Smooth muscle cell (in vitro differentiated cells): Measurements from ENCODE around the gene CLRN2. TPM values are rescaled to one million over a fixed set of nuclear protein-coding genes. Genes with fewer than 3 reads are reported as not detected.

Experiments used
- DNase-seq: peaks from one replicate; lab custom pipeline; 2025; ENCODE audit not compliant: unreplicated experiment; lab: John Stamatoyannopoulos, UW
- H2AFZ ChIP-seq: fragments of 200-600 bp; sonication (generic); 2 replicates; pipeline ENCODE4 v1.6.0; 2016; ENCODE audit warnings: antibody characterized with exemption, low read depth, mild to moderate bottlenecking
- H3F3A ChIP-seq: fragments of 200-600 bp; sonication (generic); 2 replicates; pipeline ENCODE4 v1.6.0; 2017; ENCODE audit warnings: antibody characterized with exemption, low read depth
- H3K27ac ChIP-seq: fragments of 200-600 bp; sonication (generic); 2 replicates; pipeline ENCODE4 v1.5.1; 2016; ENCODE audit warnings: low read depth, mild to moderate bottlenecking
- H3K27me3 ChIP-seq: fragments of 200-600 bp; sonication (generic); 2 replicates; pipeline ENCODE4 v1.6.1; 2016; ENCODE audit warnings: low read depth, mild to moderate bottlenecking
- H3K36me3 ChIP-seq: fragments of 200-600 bp; sonication (generic); 2 replicates; pipeline ENCODE4 v1.5.1; 2016; ENCODE audit warnings: low read depth
- H3K4me1 ChIP-seq: fragments of 200-600 bp; sonication (generic); 2 replicates; pipeline ENCODE4 v1.5.1; 2016; ENCODE audit warnings: low read depth
- H3K4me2 ChIP-seq: fragments of 200-600 bp; sonication (generic); 2 replicates; pipeline ENCODE4 v1.6.0; 2016; ENCODE audit warnings: mild to moderate bottlenecking
- H3K4me3 ChIP-seq: fragments of 200-600 bp; sonication (generic); 2 replicates; pipeline ENCODE4 v1.5.1; 2016; ENCODE audit warnings: mild to moderate bottlenecking
- H3K79me2 ChIP-seq: fragments of 200-600 bp; sonication (generic); 2 replicates; pipeline ENCODE4 v1.6.0; 2016; ENCODE audit warnings: low read depth, mild to moderate bottlenecking
- H3K9ac ChIP-seq: fragments of 200-600 bp; sonication (generic); 2 replicates; pipeline ENCODE4 v1.6.0; 2016; ENCODE audit warnings: low read depth
- H3K9me3 ChIP-seq: fragments of 200-600 bp; sonication (generic); replicated peaks from 2 replicates; pipeline ENCODE4 v1.5.1; 2016; ENCODE audit warnings: low read depth
- H4K20me1 ChIP-seq: fragments of 200-600 bp; sonication (generic); 2 replicates; pipeline ENCODE4 v1.6.0; 2016; ENCODE audit warnings: low read depth
- CTCF ChIP-seq: fragments of 200-600 bp; sonication (generic); IDR thresholded peaks from 2 replicates; pipeline ENCODE4 v1.5.1; 2017; ENCODE audit warnings: borderline replicate concordance, mild to moderate bottlenecking, antibody characterized with exemption; ENCODE audit not compliant: insufficient read depth, poor library complexity, severe bottlenecking
- WGBS: methylation state at CpG from one replicate; pipeline ENCODE4 v1.1.7; 2016; ENCODE audit warnings: low lambda C conversion rate; 5-methylcytosine and 5-hydroxymethylcytosine counted together
- polyA plus RNA-seq: library from polyadenylated mRNA; unstranded; fragments of >200 nt; fragmentation: Nextera tagmentation; extraction: Ambion mirVana; gene quantifications from 2 replicates; pipeline ENCODE4 v1.2.1, GENCODE V29; 2016
- total RNA-seq: library from RNA; depleted of rRNA; stranded (reverse); fragments of >200 nt; gene quantifications from 2 replicates; pipeline ENCODE4 v1.2.3, GENCODE V29; 2014

Gene CLRN2
- total and polyA plus RNA-seq, 2 experiments from 2014 or later: not detected

DNA sequence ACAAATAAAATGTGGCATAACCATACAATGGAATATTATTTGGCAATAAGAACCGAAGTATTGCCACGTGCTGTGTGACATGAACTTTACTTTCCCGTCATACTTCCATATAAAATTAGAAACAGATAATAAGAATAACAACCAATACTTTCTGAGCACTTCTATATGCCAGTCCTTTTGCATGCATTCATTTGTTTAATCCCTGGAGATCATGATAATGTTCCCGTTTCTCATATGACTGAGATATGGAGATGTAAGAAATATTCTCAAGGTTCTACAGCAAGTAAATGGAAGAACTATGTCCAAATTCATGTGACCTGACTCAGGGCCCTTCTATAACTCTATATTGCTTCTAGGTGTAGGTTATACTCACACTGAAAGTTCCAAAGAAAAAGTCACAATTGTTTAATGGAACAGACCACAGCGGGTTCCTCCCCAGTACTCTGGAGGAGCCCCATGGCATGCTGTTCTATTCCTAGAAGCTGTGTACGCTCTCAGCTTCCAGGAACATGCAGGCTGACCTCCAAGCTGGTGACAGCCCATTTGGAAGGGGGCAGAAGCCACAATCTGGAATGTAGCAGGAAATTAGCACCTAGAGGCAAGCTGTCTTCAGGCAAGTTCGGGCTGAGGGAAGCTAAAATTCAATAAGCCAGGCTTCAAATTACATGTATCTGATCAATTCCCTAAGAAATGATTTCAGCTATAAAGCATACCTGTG lies 34.6 kb upstream of the CLRN2 start:
- Histone ChIP-seq H2AFZ (no peak overlapping the region), H3K4me2 (no peak overlapping the region), H3K36me3 (no peaks in the 10 kb centered on the region), H3K4me1 (no peaks in the 10 kb centered on the region), H3K9me3 (no peaks in the 10 kb centered on the region), H3K9ac (no peak overlapping the region), H3K27ac (no peak overlapping the region), H3K27me3 (no peaks in the 10 kb centered on the region), H3K79me2 (no peaks in the 10 kb centered on the region), H3K4me3 (no peak overlapping the region), H3F3A (no peaks in the 10 kb centered on the region), H4K20me1 (no peaks in the 10 kb centered on the region)
- DNase-seq: no peak
- WGBS: 89% methylated on average over 7 of the region's 7 CpGs
- TF ChIP-seq CTCF: no peak

GRCh38 chr4:17480955-17481354 lies 34.0 kb upstream of the CLRN2 start:
- no peaks in the 10 kb centered on the region for H3K9me3 ChIP-seq
- no peak overlapping the region for H3K4me3 ChIP-seq
- no peaks in the 10 kb centered on the region for H4K20me1 ChIP-seq
- 94% methylated on average over 2 of the region's 2 CpGs for WGBS
- H3K4me1 ChIP-seq: no peaks in the 10 kb centered on the region
- H2AFZ ChIP-seq: no peak overlapping the region
- no peaks in the 10 kb centered on the region for H3K36me3 ChIP-seq
- no peaks in the 10 kb centered on the region for H3F3A ChIP-seq
- H3K79me2 ChIP-seq: no peaks in the 10 kb centered on the region
- TF ChIP-seq CTCF: no peak
- H3K27me3 ChIP-seq: no peaks in the 10 kb centered on the region
- H3K9ac ChIP-seq: no peak overlapping the region
- no peak for DNase-seq
- H3K4me2 ChIP-seq: no peak overlapping the region
- no peak overlapping the region for H3K27ac ChIP-seq

DNA sequence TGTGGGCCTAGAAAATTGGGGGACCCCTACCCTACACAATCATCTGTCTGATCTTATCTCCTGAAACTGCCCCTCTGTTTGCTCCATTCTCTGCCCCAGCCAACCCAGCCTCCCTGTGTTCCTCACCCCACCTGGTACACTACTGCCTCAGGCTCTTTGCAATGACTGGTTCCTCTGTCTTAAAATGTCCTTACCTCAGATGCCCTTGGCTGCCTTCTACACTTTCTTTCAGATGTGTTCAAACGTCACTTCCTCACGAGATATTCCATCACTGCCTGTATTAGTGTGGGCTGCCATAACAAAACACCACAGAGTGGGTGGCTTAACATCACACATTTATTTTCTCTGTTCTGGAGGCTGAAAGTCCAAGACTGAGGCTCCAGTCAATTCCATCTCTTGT lies 32.2 kb upstream of the CLRN2 start:
- 91% methylated on average over 2 of the region's 2 CpGs for WGBS

More for the DNA sequence above, 32.2 kb upstream of the CLRN2 start:
- Histone ChIP-seq H2AFZ (no peak overlapping the region), H3K9ac (no peak overlapping the region), H3K79me2 (no peaks in the 10 kb centered on the region), H3K27me3 (no peaks in the 10 kb centered on the region), H3K4me3 (no peak overlapping the region), H3K4me2 (no peak overlapping the region), H3K36me3 (peaks cover 7% of the 10 kb centered on the region), H3K27ac (no peak overlapping the region), H3K9me3 (no peaks in the 10 kb centered on the region), H3K4me1 (no peaks in the 10 kb centered on the region), H4K20me1 (no peaks in the 10 kb centered on the region), H3F3A (no peaks in the 10 kb centered on the region)
- TF ChIP-seq CTCF: no peak
- no peak for DNase-seq
